Esophagus squamous epithelium (tissue), 5 donors: ENCODE data around the gene CCR9. TPM values are rescaled to one million over a fixed set of nuclear protein-coding genes. Genes with fewer than 3 reads are reported as not detected.

Experiments
- DNase-seq: peaks from one replicate; lab custom pipeline; 2025; lab: John Stamatoyannopoulos, UW
- H3K27ac ChIP-seq, 4 donors: fragments of 200-600 bp; sonication (generic); one replicate each; pipeline ENCODE4 v1.5.1; 2016 to 2019; ENCODE audit warnings: mild to moderate bottlenecking in 1 of 4
- H3K27me3 ChIP-seq, 4 donors: fragments of 200-600 bp; sonication (generic); 1 replicate in 3 of 4; 2 replicates in 1 of 4; pipeline versions ENCODE4 v1.5.1 to v1.6.0; 2017 to 2021; ENCODE audit warnings: antibody characterized with exemption in 1 of 4
- H3K36me3 ChIP-seq, 3 donors: fragments of 200-600 bp; sonication (generic); one replicate each; pipeline ENCODE4 v1.5.1; 2016 to 2019
- H3K4me1 ChIP-seq, 3 donors: fragments of 200-600 bp; sonication (generic); one replicate each; pipeline ENCODE4 v1.5.1; 2017 to 2019
- H3K4me3 ChIP-seq, 4 donors: fragments of 200-600 bp; sonication (generic); 1 replicate in 3 of 4; 2 replicates in 1 of 4; pipeline ENCODE4 v1.5.1; 2016 to 2019; ENCODE audit warnings: mild to moderate bottlenecking in 2 of 4, moderate library complexity in 1 of 4
- H3K9me3 ChIP-seq, 3 donors: fragments of 200-600 bp; sonication (generic); one replicate each; pipeline ENCODE4 v1.5.1; 2016 to 2019
- CTCF ChIP-seq, 6 experiments: fragments of 450-650 bp in 4 of 6; fragments of 200-600 bp in 2 of 6; sonication (generic) in 2 of 6; IDR thresholded peaks; one replicate each; pipeline ENCODE4 v1.5.1; 2016 to 2019; ENCODE audit warnings: antibody characterized with exemption in 6 of 6, mild to moderate bottlenecking in 4 of 6, moderate library complexity in 4 of 6
- POLR2A ChIP-seq, 4 donors: fragments of 450-650 bp; IDR thresholded peaks; one replicate each; pipeline ENCODE4 v1.6.1; 2017; ENCODE audit warnings: antibody characterized with exemption in 4 of 4, mild to moderate bottlenecking in 4 of 4, moderate library complexity in 3 of 4
- WGBS, 2 donors: methylation state at CpG; one replicate each; pipeline ENCODE4 v1.1.5; 2018; 5-methylcytosine and 5-hydroxymethylcytosine counted together
- intact Hi-C: fragments of 100-400 bp; cut with DNase I; formaldehyde crosslinking; loops from one replicate; pipeline ENCODE4 v1.15.0; 2022
- total RNA-seq, 4 donors: library from RNA; depleted of rRNA; stranded (reverse); fragments of >200 nt; gene quantifications; one replicate each; pipeline ENCODE4 v1.1.0, GENCODE V29; 2016
- donor health status: DM: yes; HTN: yes; CAD: no.

The CCR9 gene
- total RNA-seq, 4 donors from 2014 or later = not detected

GRCh38 chr3:45922950-45923590, 36.7 kb downstream of the CCR9 start:
- no peak overlapping the region for H3K4me3 ChIP-seq
- no peaks in the 10 kb centered on the region for H3K27me3 ChIP-seq
- peaks cover 20 to 99% (median 24%) of the 10 kb centered on the region in 3 donors for H3K36me3 ChIP-seq
- 92 to 93% methylated on average over 3 to 4 of the region's 4 CpGs for WGBS, 2 donors
- no peak for TF ChIP-seq POLR2A (IDR thresholded peaks at IDR 0.05)
- TF ChIP-seq CTCF (IDR thresholded peaks at IDR 0.05) = no peak
- H3K4me1 ChIP-seq = no peaks in the 10 kb centered on the region
- H3K9me3 ChIP-seq = no peaks in the 10 kb centered on the region
- intact Hi-C loops = loop anchor here (5.0 kb wide), 1 partner anchor 166 kb away; no protein-coding TSS in a partner anchor
- H3K27ac ChIP-seq = no peak overlapping the region
- DNase-seq = no peak

GRCh38 chr3:45923755-45924154, 37.4 kb downstream of the CCR9 start:
- Histone ChIP-seq H3K9me3 (no peaks in the 10 kb centered on the region), H3K36me3 (peaks cover 20 to 99% (median 24%) of the 10 kb centered on the region in 3 donors)
- 40 to 57% methylated on average over 2 to 3 of the region's 3 CpGs for WGBS, 2 donors

GRCh38 chr3:45927881-45928280, 41.5 kb downstream of the CCR9 start:
- no peaks in the 10 kb centered on the region for H3K4me1 ChIP-seq
- no peaks in the 10 kb centered on the region for H3K9me3 ChIP-seq
- DNase-seq = no peak
- H3K27ac ChIP-seq = no peak overlapping the region
- intact Hi-C loops = no loop called here
- H3K36me3 ChIP-seq = peaks cover 22 to 99% (median 42%) of the 10 kb centered on the region in 3 donors
- WGBS, 2 donors = 87 to 95% methylated on average over 2 of the region's 2 CpGs
- H3K4me3 ChIP-seq = no peak overlapping the region
- TF ChIP-seq POLR2A (IDR thresholded peaks at IDR 0.05) (no peak), CTCF (IDR thresholded peaks at IDR 0.05) (no peak)
- H3K27me3 ChIP-seq = no peaks in the 10 kb centered on the region

More at GRCh38 chr3:45923755-45924154, 37.4 kb downstream of the CCR9 start:
- Histone ChIP-seq H3K4me3 (no peak overlapping the region), H3K27ac (no peak overlapping the region), H3K27me3 (no peaks in the 10 kb centered on the region), H3K4me1 (no peaks in the 10 kb centered on the region)
- no peak for DNase-seq
- intact Hi-C loops = loop anchor here (5.0 kb wide), 1 partner anchor 166 kb away; no protein-coding TSS in a partner anchor
- TF ChIP-seq POLR2A (IDR thresholded peaks at IDR 0.05) (no peak), CTCF (IDR thresholded peaks at IDR 0.05) (no peak)

- H3K9me3 ChIP-seq = no peaks in the 10 kb centered on the region
- no peaks in the 10 kb centered on the region for H3K27me3 ChIP-seq
- no peak overlapping the region for H3K27ac ChIP-seq
- 58 to 73% methylated on average over 5 of the region's 9 CpGs for WGBS, 2 donors
- no peaks in the 10 kb centered on the region for H3K4me1 ChIP-seq
- no peak for TF ChIP-seq POLR2A (IDR thresholded peaks at IDR 0.05)
- TF ChIP-seq CTCF (IDR thresholded peaks at IDR 0.05) = peak; percentile 51 to 79 (median 61)
- intact Hi-C loops = no loop called here
- no peak overlapping the region for H3K4me3 ChIP-seq
- DNase-seq = no peak
- peaks cover 9 to 99% (median 37%) of the 10 kb centered on the region in 3 donors for H3K36me3 ChIP-seq
Observed at GRCh38 chr3:45929042-45929679, 42.8 kb downstream of the CCR9 start.

- TF ChIP-seq CTCF (IDR thresholded peaks at IDR 0.05) (no peak), POLR2A (IDR thresholded peaks at IDR 0.05) (no peak)
- Histone ChIP-seq H3K9me3 (no peaks in the 10 kb centered on the region), H3K36me3 (peaks cover 12 to 100% (median 48%) of the 10 kb centered on the region in 3 donors), H3K4me3 (no peak overlapping the region), H3K27me3 (no peaks in the 10 kb centered on the region), H3K4me1 (no peaks in the 10 kb centered on the region), H3K27ac (no peak overlapping the region)
- no peak for DNase-seq
- intact Hi-C loops = no loop called here
- 89% methylated on average over 6 of the region's 6 CpGs for WGBS, 2 donors
Observed at GRCh38 chr3:45931496-45931895, 45.2 kb downstream of the CCR9 start.
